ENCODE data around the gene AGBL3. TPM values are rescaled to one million over a fixed set of nuclear protein-coding genes. Genes with fewer than 3 reads are reported as not detected.
"Not testable (repeated sequence)": the region's sequence is repeated elsewhere in the genome, so short reads cannot be mapped to it uniquely, and the experiment has no call there.

AGBL3 gene
- total RNA-seq, 4 donors from 2014 or later: 0.61 to 1.9 (median 1.0) TPM

DNA sequence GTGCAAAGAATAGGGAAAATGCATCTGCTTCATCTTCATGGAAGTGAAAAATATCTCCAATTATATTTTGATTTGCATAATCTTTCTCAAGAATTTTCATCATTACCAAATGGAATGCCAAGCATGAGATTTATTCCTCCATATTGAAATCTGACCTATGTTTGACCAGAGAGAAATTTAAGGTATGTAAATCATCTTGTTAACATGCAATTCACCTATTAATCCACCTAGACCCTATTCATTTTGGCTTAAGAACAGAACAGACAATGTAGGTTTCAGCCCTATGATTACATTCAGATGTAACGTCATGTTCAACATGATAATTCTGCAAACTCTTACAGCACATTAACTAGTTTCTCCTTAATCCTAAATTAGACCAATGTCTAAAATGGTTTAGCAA is 130.8 kb downstream of the AGBL3 start:
- DNase-seq: no peak
- ATAC-seq: no peak
- no peaks in the 10 kb centered on the region for H3K4me1 ChIP-seq
- H3K27me3 ChIP-seq: no peaks in the 10 kb centered on the region
- H3K4me3 ChIP-seq: no peak overlapping the region
- no peak for TF ChIP-seq POLR2A (IDR thresholded peaks at IDR 0.05)
- TF ChIP-seq, protein P1, sequence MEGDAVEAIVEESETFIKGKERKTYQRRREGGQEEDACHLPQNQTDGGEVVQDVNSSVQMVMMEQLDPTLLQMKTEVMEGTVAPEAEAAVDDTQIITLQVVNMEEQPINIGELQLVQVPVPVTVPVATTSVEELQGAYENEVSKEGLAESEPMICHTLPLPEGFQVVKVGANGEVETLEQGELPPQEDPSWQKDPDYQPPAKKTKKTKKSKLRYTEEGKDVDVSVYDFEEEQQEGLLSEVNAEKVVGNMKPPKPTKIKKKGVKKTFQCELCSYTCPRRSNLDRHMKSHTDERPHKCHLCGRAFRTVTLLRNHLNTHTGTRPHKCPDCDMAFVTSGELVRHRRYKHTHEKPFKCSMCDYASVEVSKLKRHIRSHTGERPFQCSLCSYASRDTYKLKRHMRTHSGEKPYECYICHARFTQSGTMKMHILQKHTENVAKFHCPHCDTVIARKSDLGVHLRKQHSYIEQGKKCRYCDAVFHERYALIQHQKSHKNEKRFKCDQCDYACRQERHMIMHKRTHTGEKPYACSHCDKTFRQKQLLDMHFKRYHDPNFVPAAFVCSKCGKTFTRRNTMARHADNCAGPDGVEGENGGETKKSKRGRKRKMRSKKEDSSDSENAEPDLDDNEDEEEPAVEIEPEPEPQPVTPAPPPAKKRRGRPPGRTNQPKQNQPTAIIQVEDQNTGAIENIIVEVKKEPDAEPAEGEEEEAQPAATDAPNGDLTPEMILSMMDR (IDR thresholded peaks at IDR 0.05 in 4 of 5, conservative IDR thresholded peaks at IDR 0.05 in 1 of 5): no peak
- H3K9me3 ChIP-seq: no peaks in the 10 kb centered on the region
- no peak overlapping the region for H3K27ac ChIP-seq
- peaks cover 0 to 6% of the 10 kb centered on the region in 2 donors for H3K36me3 ChIP-seq
- intact Hi-C loops (cut with DNase I; ENCODE audit: low total_unique reads): no loop called here
- in situ Hi-C loops (cut with MboI; ENCODE audit: low sequenced_read_pairs in 4 of 4): no loop called here

DNA sequence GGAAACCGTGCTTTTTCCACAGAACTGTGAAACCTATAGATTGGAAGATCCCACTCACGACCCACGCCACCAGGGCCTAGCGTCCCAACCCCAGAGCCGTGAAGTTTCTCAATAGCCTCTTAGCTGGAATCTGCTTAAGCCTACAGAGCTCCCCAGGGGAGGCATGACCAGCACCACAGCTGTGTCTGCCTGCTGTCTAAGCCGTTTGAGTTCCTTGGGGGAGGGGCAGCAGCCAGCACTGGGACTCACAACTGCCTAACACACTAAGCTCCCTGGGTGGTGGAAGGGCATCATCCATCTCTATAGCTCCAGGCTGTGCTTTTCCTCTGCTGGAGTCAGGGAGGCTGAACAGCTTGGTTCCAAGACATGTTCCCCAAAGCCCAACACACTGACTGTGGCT is 135.6 kb downstream of the AGBL3 start:
- Histone ChIP-seq H3K9me3 (no peaks in the 10 kb centered on the region), H3K4me3 (no peak overlapping the region), H3K36me3 (peaks cover 0 to 6% of the 10 kb centered on the region in 2 donors), H3K27me3 (no peaks in the 10 kb centered on the region), H3K27ac (peak overlapping the region in 1 of 4 donors; percentile 32), H3K4me1 (no peaks in the 10 kb centered on the region)
- ATAC-seq (no peak), DNase-seq (peak in 1 of 2 donors; percentile 42)
- intact Hi-C loops (cut with DNase I; ENCODE audit: low total_unique reads) (no loop called here), in situ Hi-C loops (cut with MboI; ENCODE audit: low sequenced_read_pairs in 4 of 4) (no loop called here)
- TF ChIP-seq POLR2A (IDR thresholded peaks at IDR 0.05): no peak
- TF ChIP-seq, protein P1 (IDR thresholded peaks at IDR 0.05 in 4 of 5, conservative IDR thresholded peaks at IDR 0.05 in 1 of 5): no peak

DNA sequence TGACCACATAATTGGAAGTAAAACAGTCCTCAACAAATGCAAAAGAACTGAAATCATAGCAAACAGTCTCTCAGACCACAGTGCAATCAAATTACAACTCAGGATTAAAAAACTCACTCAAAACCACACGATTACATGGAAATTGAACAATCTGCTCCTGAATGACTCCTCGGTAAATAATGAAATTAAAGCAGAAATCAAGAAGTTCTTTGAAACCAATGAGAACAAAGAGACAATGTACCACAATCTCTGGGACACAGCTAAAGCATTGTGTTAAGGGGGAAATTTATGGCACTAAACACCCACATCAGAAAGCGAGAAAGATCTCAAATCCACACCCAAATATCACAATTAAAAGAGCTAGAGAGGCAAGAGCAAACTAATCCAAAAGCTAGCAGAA is 138.3 kb downstream of the AGBL3 start:
- H3K4me3 ChIP-seq; intact Hi-C loops (cut with DNase I; ENCODE audit: low total_unique reads); H3K36me3 ChIP-seq; H3K9me3 ChIP-seq; H3K27me3 ChIP-seq; H3K4me1 ChIP-seq; in situ Hi-C loops (cut with MboI; ENCODE audit: low sequenced_read_pairs in 4 of 4); H3K27ac ChIP-seq; ATAC-seq; DNase-seq: not testable (repeated sequence)

- ATAC-seq (no peak), DNase-seq (no peak)
- H3K27ac ChIP-seq: no peak overlapping the region
- TF ChIP-seq POLR2A (IDR thresholded peaks at IDR 0.05): no peak
- TF ChIP-seq, protein P1 (IDR thresholded peaks at IDR 0.05 in 4 of 5, conservative IDR thresholded peaks at IDR 0.05 in 1 of 5): no peak
- no peak overlapping the region for H3K4me3 ChIP-seq
- no peaks in the 10 kb centered on the region for H3K9me3 ChIP-seq
- no peaks in the 10 kb centered on the region for H3K4me1 ChIP-seq
- H3K36me3 ChIP-seq: no peaks in the 10 kb centered on the region
- in situ Hi-C loops (cut with MboI; ENCODE audit: low sequenced_read_pairs in 4 of 4): no loop called here
- H3K27me3 ChIP-seq: no peaks in the 10 kb centered on the region
- intact Hi-C loops (cut with DNase I; ENCODE audit: low total_unique reads): no loop called here
These were observed 142.6 kb downstream of the AGBL3 start for GRCh38 chr7:135128931-135129330.

DNA sequence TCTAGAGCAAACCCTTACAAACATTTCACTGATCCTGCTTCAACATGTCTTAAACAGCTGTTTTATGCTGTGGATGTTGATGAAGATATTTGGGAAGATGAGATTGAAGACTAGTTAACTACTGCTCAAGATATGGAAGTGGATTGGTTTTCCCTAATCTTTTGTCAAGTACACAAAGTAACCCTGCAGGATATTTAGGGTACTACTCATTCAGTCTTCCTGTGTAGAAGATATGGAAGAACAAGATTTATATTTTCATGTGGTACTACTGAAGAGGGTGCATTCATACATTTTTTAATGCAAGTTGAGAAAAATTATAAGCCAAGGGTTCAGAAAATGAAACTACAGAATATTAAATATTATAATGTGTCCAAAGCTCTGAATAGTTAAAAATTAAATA is 143.3 kb downstream of the AGBL3 start:
- no peaks in the 10 kb centered on the region for H3K36me3 ChIP-seq
- no peak for DNase-seq
- H3K27me3 ChIP-seq: no peaks in the 10 kb centered on the region
- no peaks in the 10 kb centered on the region for H3K9me3 ChIP-seq
- H3K27ac ChIP-seq: no peak overlapping the region
- no peak overlapping the region for H3K4me3 ChIP-seq
- intact Hi-C loops (cut with DNase I; ENCODE audit: low total_unique reads): no loop called here
- no peak for TF ChIP-seq POLR2A (IDR thresholded peaks at IDR 0.05)
- TF ChIP-seq, protein P1 (IDR thresholded peaks at IDR 0.05 in 4 of 5, conservative IDR thresholded peaks at IDR 0.05 in 1 of 5): no peak
- no peaks in the 10 kb centered on the region for H3K4me1 ChIP-seq
- no peak for ATAC-seq
- in situ Hi-C loops (cut with MboI; ENCODE audit: low sequenced_read_pairs in 4 of 4): no loop called here
